DMS53 (cell line): ENCODE results near the gene AGFG1.

Experiments
- DNase-seq: peaks from one replicate; lab custom pipeline; 2025; lab: John Stamatoyannopoulos, UW

Gene AGFG1

DNA sequence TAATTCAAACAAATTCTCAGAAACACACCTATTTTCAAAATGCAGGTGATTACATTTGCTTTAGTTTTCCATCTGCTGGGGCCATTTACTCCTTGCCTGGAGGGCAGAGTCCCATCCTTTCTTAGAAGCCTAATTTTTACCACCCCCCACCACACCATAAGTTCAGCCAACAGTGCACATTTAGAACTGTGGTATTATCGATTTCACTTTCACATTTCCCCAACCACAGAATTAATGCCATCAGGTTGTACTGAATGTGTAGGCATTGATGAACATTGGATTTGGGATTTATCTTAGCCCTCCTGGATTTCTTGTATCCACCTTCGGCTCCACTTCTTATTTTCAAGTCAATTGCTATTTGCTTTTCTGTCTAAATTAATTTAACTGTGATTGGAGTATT, 138.2 kb downstream of the AGFG1 start:
- peak; percentile 19 for DNase-seq
